Astrocyte (in vitro differentiated cells and primary cell): ENCODE measurements around the gene RALA.

Experiments used
- EZH2 ChIP-seq: IDR thresholded peaks from 2 replicates; pipeline ENCODE4 v1.6.1; 2012; ENCODE audit warnings: mild to moderate bottlenecking, low read length, inconsistent platforms; ENCODE audit not compliant: insufficient read depth
- TF ChIP-seq, protein P1 (sequence below): IDR thresholded peaks from 2 replicates; pipeline ENCODE4 v1.5.1; 2011; ENCODE audit warnings: low read depth, mild to moderate bottlenecking, inconsistent platforms, low read length, moderate library complexity; ENCODE audit not compliant: insufficient read depth

DNA sequence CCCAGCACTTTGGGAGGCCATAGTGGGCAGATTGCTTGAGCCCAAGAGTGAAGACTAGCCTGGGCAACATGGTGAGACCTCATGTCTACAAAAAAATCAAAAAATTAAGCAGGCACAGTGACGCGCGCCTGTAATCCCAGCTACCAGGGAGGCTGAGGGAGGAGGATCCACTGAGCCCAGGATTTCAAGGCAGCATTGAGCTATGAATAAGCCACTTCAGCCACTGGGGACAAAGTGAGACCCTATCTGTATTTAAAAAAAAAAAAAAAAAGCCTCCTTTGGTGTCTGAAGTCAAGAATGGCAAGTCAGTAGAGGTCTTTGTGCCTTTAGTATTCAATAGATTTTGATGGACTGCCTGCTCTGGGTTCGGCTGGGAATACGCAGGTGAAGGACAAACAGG, 85.7 kb downstream of the RALA start:
- TF ChIP-seq, protein P1, sequence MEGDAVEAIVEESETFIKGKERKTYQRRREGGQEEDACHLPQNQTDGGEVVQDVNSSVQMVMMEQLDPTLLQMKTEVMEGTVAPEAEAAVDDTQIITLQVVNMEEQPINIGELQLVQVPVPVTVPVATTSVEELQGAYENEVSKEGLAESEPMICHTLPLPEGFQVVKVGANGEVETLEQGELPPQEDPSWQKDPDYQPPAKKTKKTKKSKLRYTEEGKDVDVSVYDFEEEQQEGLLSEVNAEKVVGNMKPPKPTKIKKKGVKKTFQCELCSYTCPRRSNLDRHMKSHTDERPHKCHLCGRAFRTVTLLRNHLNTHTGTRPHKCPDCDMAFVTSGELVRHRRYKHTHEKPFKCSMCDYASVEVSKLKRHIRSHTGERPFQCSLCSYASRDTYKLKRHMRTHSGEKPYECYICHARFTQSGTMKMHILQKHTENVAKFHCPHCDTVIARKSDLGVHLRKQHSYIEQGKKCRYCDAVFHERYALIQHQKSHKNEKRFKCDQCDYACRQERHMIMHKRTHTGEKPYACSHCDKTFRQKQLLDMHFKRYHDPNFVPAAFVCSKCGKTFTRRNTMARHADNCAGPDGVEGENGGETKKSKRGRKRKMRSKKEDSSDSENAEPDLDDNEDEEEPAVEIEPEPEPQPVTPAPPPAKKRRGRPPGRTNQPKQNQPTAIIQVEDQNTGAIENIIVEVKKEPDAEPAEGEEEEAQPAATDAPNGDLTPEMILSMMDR: no peak
- TF ChIP-seq EZH2: no peak
